SK-N-SH (cell line): ENCODE results near the gene TMPRSS11A. TPM values are rescaled to one million over a fixed set of nuclear protein-coding genes. Genes with fewer than 3 reads are reported as not detected.

Source experiments
- CTCF ChIA-PET: fragments of 300-600, 350-600 bp; formaldehyde crosslinking; extraction: SDS; loops from one replicate; lab custom pipeline; 2021; lab: Yijun Ruan, JAX
- POLR2A ChIA-PET: fragments of 350-600 bp; sonication (Branson Sonifier 250); formaldehyde crosslinking; extraction: SDS; loops from one replicate; lab custom pipeline; 2020; ENCODE audit warnings: antibody characterized with exemption, inconsistent platforms; lab: Yijun Ruan, JAX
- DNase-seq: peaks from one replicate; pipeline ENCODE4 v3.0.0; 2012
- H2AFZ ChIP-seq: fragments of 200-600 bp; sonication (generic); 2 replicates; pipeline ENCODE4 v1.8.1; 2016; ENCODE audit warnings: antibody characterized with exemption, mild to moderate bottlenecking, low read depth
- H3F3A ChIP-seq: fragments of 200-600 bp; sonication (generic); replicated peaks from 2 replicates; pipeline ENCODE3; 2016; ENCODE audit warnings: antibody characterized with exemption, mild to moderate bottlenecking; ENCODE audit not compliant: insufficient read depth
- H3K27ac ChIP-seq, 2 experiments: fragments of 200-500 bp in 1 of 2; fragments of 200-600 bp in 1 of 2; sonication (Bioruptor generic) in 1 of 2; sonication (generic), shearing (Covaris generic) in 1 of 2; 2 replicates each; pipeline versions ENCODE4 v1.5.1 to v1.6.1; 2014 to 2016; ENCODE audit warnings: low read depth in 2 of 2, inconsistent platforms in 1 of 2, low read length in 1 of 2, mild to moderate bottlenecking in 1 of 2, mixed read lengths in 1 of 2
- H3K27me3 ChIP-seq: fragments of 200-600 bp; sonication (generic), shearing (Covaris generic); 2 replicates; pipeline ENCODE4 v1.6.1; 2016; ENCODE audit warnings: mixed run types; ENCODE audit not compliant: insufficient read depth
- H3K36me3 ChIP-seq, 2 experiments: fragments of 200-500 bp in 1 of 2; fragments of 200-600 bp in 1 of 2; sonication (Bioruptor generic) in 1 of 2; sonication (generic) in 1 of 2; replicated peaks in 1 of 2; 2 replicates each; pipeline versions ENCODE3 to v1.5.1; 2014 to 2016; ENCODE audit warnings: low read length in 1 of 2, mild to moderate bottlenecking in 1 of 2; ENCODE audit not compliant: insufficient read depth in 2 of 2, control insufficient read depth in 1 of 2
- H3K4me1 ChIP-seq, 2 experiments: fragments of 200-500 bp in 1 of 2; fragments of 200-600 bp in 1 of 2; sonication (Bioruptor generic) in 1 of 2; sonication (generic), shearing (Covaris generic) in 1 of 2; 2 replicates each; pipeline versions ENCODE4 v1.5.1 to v1.6.1; 2014 to 2016; ENCODE audit warnings: low read depth in 1 of 2, low read length in 1 of 2, mixed run types in 1 of 2; ENCODE audit not compliant: insufficient read depth in 2 of 2, control insufficient read depth in 1 of 2
- H3K4me2 ChIP-seq: fragments of 200-600 bp; sonication (generic), shearing (Covaris generic); 2 replicates; pipeline ENCODE4 v1.6.1; 2017; ENCODE audit warnings: mixed run types
- H3K4me3 ChIP-seq, 2 experiments: fragments of 200-500 bp in 1 of 2; fragments of 200-600 bp in 1 of 2; sonication (Bioruptor generic) in 1 of 2; sonication (generic), shearing (Covaris generic) in 1 of 2; 2 replicates each; pipeline versions ENCODE4 v1.5.1 to v1.8.1; 2014 to 2016; ENCODE audit warnings: low read depth in 2 of 2, inconsistent platforms in 1 of 2, low read length in 1 of 2, mild to moderate bottlenecking in 1 of 2, mixed read lengths in 1 of 2, moderate library complexity in 1 of 2
- H3K79me2 ChIP-seq: fragments of 200-600 bp; sonication (generic); 2 replicates; pipeline ENCODE4 v1.8.1; 2017; ENCODE audit warnings: mild to moderate bottlenecking; ENCODE audit not compliant: insufficient read depth
- H3K9ac ChIP-seq: fragments of 200-600 bp; sonication (generic); 2 replicates; pipeline ENCODE4 v1.6.1; 2017; ENCODE audit warnings: mixed run types
- H3K9me2 ChIP-seq: fragments of 200-600 bp; sonication (generic); 2 replicates; pipeline ENCODE4 v1.6.1; 2017; ENCODE audit warnings: mixed run types
- H3K9me3 ChIP-seq: fragments of 200-600 bp; sonication (generic); 2 replicates; pipeline ENCODE4 v1.6.1; 2017; ENCODE audit warnings: mixed run types, mild to moderate bottlenecking, moderate library complexity
- H4K20me1 ChIP-seq: fragments of 200-600 bp; sonication (generic); 2 replicates; pipeline ENCODE4 v1.6.1; 2017; ENCODE audit warnings: mild to moderate bottlenecking, mixed run types; ENCODE audit not compliant: insufficient read depth
- CHD2 ChIP-seq: fragments of 150-350 bp; IDR thresholded peaks from 2 replicates; pipeline ENCODE4 v1.6.1; 2018; ENCODE audit warnings: low read length; ENCODE audit not compliant: partially characterized antibody
- EP300 ChIP-seq, 2 experiments: IDR thresholded peaks; 2 replicates each; pipeline versions ENCODE4 v1.4.0 to v1.6.1; 2012; ENCODE audit warnings: borderline replicate concordance in 1 of 2, low read depth in 1 of 2, low read length in 1 of 2
- EZH2phosphoT487 ChIP-seq: fragments of 200-600 bp; sonication (generic); IDR thresholded peaks from 2 replicates; pipeline ENCODE4 v1.6.1; 2017; ENCODE audit warnings: low read depth, mixed run types, mild to moderate bottlenecking, antibody characterized with exemption, moderate library complexity, borderline replicate concordance
- FOXJ3 ChIP-seq: sonication (generic); formaldehyde crosslinking; IDR thresholded peaks from 2 replicates; pipeline ENCODE4 v1.5.1; 2020; ENCODE audit warnings: mild to moderate bottlenecking, missing genetic modification reagents
- GABPA ChIP-seq: IDR thresholded peaks from 2 replicates; pipeline ENCODE4 v1.4.0; 2012; ENCODE audit warnings: low read depth, mild to moderate bottlenecking
- GATA2 ChIP-seq: sonication (generic); formaldehyde crosslinking; IDR thresholded peaks from 2 replicates; pipeline ENCODE4 v1.5.0; 2020; ENCODE audit warnings: mild to moderate bottlenecking, missing genetic modification reagents
- JUND ChIP-seq: IDR thresholded peaks from 2 replicates; pipeline ENCODE4 v1.4.0; 2012
- MEF2A ChIP-seq: IDR thresholded peaks from 2 replicates; pipeline ENCODE4 v1.4.0; 2012; ENCODE audit warnings: low read depth, borderline replicate concordance
- REST ChIP-seq: IDR thresholded peaks from 2 replicates; pipeline ENCODE4 v1.6.1; 2012; ENCODE audit warnings: mild to moderate bottlenecking, low read depth, low read length, moderate library complexity
- TCF12 ChIP-seq: IDR thresholded peaks from 2 replicates; pipeline ENCODE4 v1.4.0; 2012
- YY1 ChIP-seq: IDR thresholded peaks from 2 replicates; pipeline ENCODE4 v1.4.0; 2012; ENCODE audit warnings: low read depth, mild to moderate bottlenecking
- WGBS: methylation state at CpG from one replicate; pipeline ENCODE4 v1.1.6; 2017; ENCODE audit warnings: low lambda C conversion rate; 5-methylcytosine and 5-hydroxymethylcytosine counted together
- polyA plus RNA-seq, 3 experiments: library from polyadenylated mRNA; depleted of rRNA; stranded (reverse); fragments of >200 nt; gene quantifications; 2 replicates each; pipeline ENCODE4 v1.2.3, GENCODE V29; 2012
- TF ChIP-seq, protein P1 (sequence below): IDR thresholded peaks from 2 replicates; pipeline ENCODE4; 2012
- TF ChIP-seq, protein P2 (sequence below): fragments of 150-350 bp; IDR thresholded peaks from 2 replicates; pipeline ENCODE4 v1.6.1; 2017; ENCODE audit warnings: antibody characterized with exemption, low read length, low read depth, borderline replicate concordance
- TF ChIP-seq, protein P3 (sequence below): fragments of 150-350 bp; IDR thresholded peaks from 2 replicates; pipeline ENCODE4 v1.6.1; 2016; ENCODE audit warnings: mild to moderate bottlenecking, low read depth, low read length

Gene TMPRSS11A
- polyA plus RNA-seq, 1 of the 3 experiments (the other 2 are of a cell fraction), result not detected

GRCh38 chr4:67922697-67923096 is 40.6 kb downstream of the TMPRSS11A start:
- WGBS, result 31% methylated on average over 4 of the region's 4 CpGs
- Histone ChIP-seq H3K36me3 (no peaks in the 10 kb centered on the region), H3K9me3 (no peaks in the 10 kb centered on the region), H3K79me2 (no peaks in the 10 kb centered on the region), H4K20me1 (no peaks in the 10 kb centered on the region), H3K4me2 (no peak overlapping the region), H3K27me3 (no peaks in the 10 kb centered on the region), H3K27ac (no peak overlapping the region), H3F3A (no peaks in the 10 kb centered on the region), H3K9me2 (no peaks in the 10 kb centered on the region), H3K4me1 (peaks cover 0 to 5% of the 10 kb centered on the region in 2 experiments; a peak in 1 of 4 replicates), H3K9ac (no peak overlapping the region), H3K4me3 (no peak overlapping the region), H2AFZ (no peak overlapping the region)
- POLR2A ChIA-PET, result no interaction called here
- CTCF ChIA-PET, result interaction anchor here (1.2 kb wide), 1 partner anchor 15 kb away, joined by 3 read pairs; no protein-coding TSS in a partner anchor
- peak; percentile 15 for DNase-seq
- TF ChIP-seq REST (no peak), GABPA (no peak), YY1 (no peak), TCF12 (peak; percentile 60), JUND (no peak), CHD2 (no peak), EP300 (IDR thresholded peaks at IDR 0.05; ENCODE audit: borderline replicate concordance in 1 of 2, low read depth in 1 of 2, low read length in 1 of 2) (no peak), GATA2 (CRISPR knock-in tag) (no peak), FOXJ3 (CRISPR knock-in tag) (no peak), EZH2phosphoT487 (no peak), MEF2A (no peak)
- TF ChIP-seq, protein P1, sequence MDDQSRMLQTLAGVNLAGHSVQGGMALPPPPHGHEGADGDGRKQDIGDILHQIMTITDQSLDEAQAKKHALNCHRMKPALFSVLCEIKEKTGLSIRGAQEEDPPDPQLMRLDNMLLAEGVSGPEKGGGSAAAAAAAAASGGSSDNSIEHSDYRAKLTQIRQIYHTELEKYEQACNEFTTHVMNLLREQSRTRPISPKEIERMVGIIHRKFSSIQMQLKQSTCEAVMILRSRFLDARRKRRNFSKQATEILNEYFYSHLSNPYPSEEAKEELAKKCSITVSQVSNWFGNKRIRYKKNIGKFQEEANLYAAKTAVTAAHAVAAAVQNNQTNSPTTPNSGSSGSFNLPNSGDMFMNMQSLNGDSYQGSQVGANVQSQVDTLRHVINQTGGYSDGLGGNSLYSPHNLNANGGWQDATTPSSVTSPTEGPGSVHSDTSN, result peak; percentile 11; the same call in 1 of the 2 replicates
- TF ChIP-seq, protein P2, sequence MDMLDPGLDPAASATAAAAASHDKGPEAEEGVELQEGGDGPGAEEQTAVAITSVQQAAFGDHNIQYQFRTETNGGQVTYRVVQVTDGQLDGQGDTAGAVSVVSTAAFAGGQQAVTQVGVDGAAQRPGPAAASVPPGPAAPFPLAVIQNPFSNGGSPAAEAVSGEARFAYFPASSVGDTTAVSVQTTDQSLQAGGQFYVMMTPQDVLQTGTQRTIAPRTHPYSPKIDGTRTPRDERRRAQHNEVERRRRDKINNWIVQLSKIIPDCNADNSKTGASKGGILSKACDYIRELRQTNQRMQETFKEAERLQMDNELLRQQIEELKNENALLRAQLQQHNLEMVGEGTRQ, result no peak
- TF ChIP-seq, protein P3, sequence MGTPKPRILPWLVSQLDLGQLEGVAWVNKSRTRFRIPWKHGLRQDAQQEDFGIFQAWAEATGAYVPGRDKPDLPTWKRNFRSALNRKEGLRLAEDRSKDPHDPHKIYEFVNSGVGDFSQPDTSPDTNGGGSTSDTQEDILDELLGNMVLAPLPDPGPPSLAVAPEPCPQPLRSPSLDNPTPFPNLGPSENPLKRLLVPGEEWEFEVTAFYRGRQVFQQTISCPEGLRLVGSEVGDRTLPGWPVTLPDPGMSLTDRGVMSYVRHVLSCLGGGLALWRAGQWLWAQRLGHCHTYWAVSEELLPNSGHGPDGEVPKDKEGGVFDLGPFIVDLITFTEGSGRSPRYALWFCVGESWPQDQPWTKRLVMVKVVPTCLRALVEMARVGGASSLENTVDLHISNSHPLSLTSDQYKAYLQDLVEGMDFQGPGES, result no peak
